ENCODE measurements around the gene SCLT1.

SCLT1 gene

GRCh38 chr4:128974136-128974581, 119.2 kb downstream of the SCLT1 start:
- H3K4me3 Mint-ChIP-seq, result no peak overlapping the region
- no peaks in the 10 kb centered on the region for H3K9me3 Mint-ChIP-seq
- ATAC-seq (replicated peaks), result no peak
- H3K27me3 Mint-ChIP-seq, result no peaks in the 10 kb centered on the region
- no peaks in the 10 kb centered on the region for H3K4me1 Mint-ChIP-seq (ENCODE audit: low read depth in 2 of 2)
- no peak overlapping the region for H3K27ac Mint-ChIP-seq
- DNase-seq, result no peak
- H3K36me3 Mint-ChIP-seq (ENCODE audit: insufficient read depth), result peaks cover 1% of the 10 kb centered on the region

- Mint-ChIP-seq H3K27me3 (no peaks in the 10 kb centered on the region), H3K36me3 (ENCODE audit: insufficient read depth) (peaks cover 5% of the 10 kb centered on the region), H3K4me1 (ENCODE audit: low read depth in 2 of 2) (no peaks in the 10 kb centered on the region), H3K9me3 (no peaks in the 10 kb centered on the region), H3K4me3 (no peak overlapping the region), H3K27ac (no peak overlapping the region)
- ATAC-seq (replicated peaks), result no peak
- no peak for DNase-seq
These were observed 120.0 kb downstream of the SCLT1 start for GRCh38 chr4:128973384-128973783.

- no peak overlapping the region for H3K4me3 Mint-ChIP-seq
- ATAC-seq (replicated peaks), result peak; percentile 32
These were observed 131.9 kb downstream of the SCLT1 start for GRCh38 chr4:128961405-128961804.

GRCh38 chr4:128958194-128958593, 135.1 kb downstream of the SCLT1 start:
- Mint-ChIP-seq H3K4me3 (no peak overlapping the region), H3K4me1 (ENCODE audit: low read depth in 2 of 2) (peaks cover 7 to 18% of the 10 kb centered on the region in 2 donors), H3K27me3 (no peaks in the 10 kb centered on the region), H3K9me3 (no peaks in the 10 kb centered on the region), H3K27ac (no peak overlapping the region), H3K36me3 (ENCODE audit: insufficient read depth) (peaks cover 4% of the 10 kb centered on the region)
- ATAC-seq (replicated peaks), result no peak
- DNase-seq, result no peak

More at GRCh38 chr4:128961405-128961804, 131.9 kb downstream of the SCLT1 start:
- Mint-ChIP-seq H3K9me3 (no peaks in the 10 kb centered on the region), H3K27me3 (no peaks in the 10 kb centered on the region), H3K4me1 (ENCODE audit: low read depth in 2 of 2) (peaks cover 7 to 18% of the 10 kb centered on the region in 2 donors), H3K36me3 (ENCODE audit: insufficient read depth) (peaks cover 4% of the 10 kb centered on the region), H3K27ac (peak overlapping the region in 1 of 2 donors; percentile 14)
- no peak for DNase-seq

- Mint-ChIP-seq H3K9me3 (no peaks in the 10 kb centered on the region), H3K4me3 (no peak overlapping the region), H3K27ac (no peak overlapping the region), H3K36me3 (ENCODE audit: insufficient read depth) (peaks cover 4% of the 10 kb centered on the region), H3K4me1 (ENCODE audit: low read depth in 2 of 2) (peaks cover 5 to 15% of the 10 kb centered on the region in 2 donors), H3K27me3 (no peaks in the 10 kb centered on the region)
- no peak for ATAC-seq (replicated peaks)
- no peak for DNase-seq
These were observed 135.9 kb downstream of the SCLT1 start for GRCh38 chr4:128957459-128957858.

- H3K36me3 Mint-ChIP-seq (ENCODE audit: insufficient read depth), result peaks cover 4% of the 10 kb centered on the region
- no peak overlapping the region for H3K27ac Mint-ChIP-seq
- H3K4me3 Mint-ChIP-seq, result no peak overlapping the region
- H3K9me3 Mint-ChIP-seq, result no peaks in the 10 kb centered on the region
- no peaks in the 10 kb centered on the region for H3K4me1 Mint-ChIP-seq (ENCODE audit: low read depth in 2 of 2)
- H3K27me3 Mint-ChIP-seq, result no peaks in the 10 kb centered on the region
- ATAC-seq (replicated peaks), result no peak
- DNase-seq, result no peak
These were observed 137.6 kb downstream of the SCLT1 start for GRCh38 chr4:128955751-128956150.

- H3K27me3 Mint-ChIP-seq, result no peaks in the 10 kb centered on the region
- no peak for ATAC-seq (replicated peaks)
- no peak for DNase-seq
- peaks cover 4% of the 10 kb centered on the region for H3K36me3 Mint-ChIP-seq (ENCODE audit: insufficient read depth)
- H3K4me3 Mint-ChIP-seq, result no peak overlapping the region
- H3K27ac Mint-ChIP-seq, result no peak overlapping the region
- H3K4me1 Mint-ChIP-seq (ENCODE audit: low read depth in 2 of 2), result no peaks in the 10 kb centered on the region
- H3K9me3 Mint-ChIP-seq, result no peaks in the 10 kb centered on the region
These were observed 138.4 kb downstream of the SCLT1 start for GRCh38 chr4:128954941-128955340.

GRCh38 chr4:128951316-128951715, 142.0 kb downstream of the SCLT1 start:
- Mint-ChIP-seq H3K9me3 (no peaks in the 10 kb centered on the region), H3K4me1 (ENCODE audit: low read depth in 2 of 2) (no peaks in the 10 kb centered on the region)

GRCh38 chr4:128950796-128951195, 142.5 kb downstream of the SCLT1 start:
- no peak for ATAC-seq (replicated peaks)
- peaks cover 3% of the 10 kb centered on the region for H3K36me3 Mint-ChIP-seq (ENCODE audit: insufficient read depth)
- no peak overlapping the region for H3K27ac Mint-ChIP-seq
- no peak for DNase-seq
- no peaks in the 10 kb centered on the region for H3K9me3 Mint-ChIP-seq
- H3K4me3 Mint-ChIP-seq, result no peak overlapping the region
- no peaks in the 10 kb centered on the region for H3K4me1 Mint-ChIP-seq (ENCODE audit: low read depth in 2 of 2)
- H3K27me3 Mint-ChIP-seq, result no peaks in the 10 kb centered on the region

More at GRCh38 chr4:128951316-128951715, 142.0 kb downstream of the SCLT1 start:
- peaks cover 3% of the 10 kb centered on the region for H3K36me3 Mint-ChIP-seq (ENCODE audit: insufficient read depth)
- no peak overlapping the region for H3K4me3 Mint-ChIP-seq
- ATAC-seq (replicated peaks) (no peak), DNase-seq (no peak)
- H3K27ac Mint-ChIP-seq, result no peak overlapping the region
- no peaks in the 10 kb centered on the region for H3K27me3 Mint-ChIP-seq

GRCh38 chr4:128946916-128947315, 146.4 kb downstream of the SCLT1 start:
- H3K27ac Mint-ChIP-seq, result no peak overlapping the region
- H3K4me3 Mint-ChIP-seq, result no peak overlapping the region
- no peaks in the 10 kb centered on the region for H3K27me3 Mint-ChIP-seq
- ATAC-seq (replicated peaks) (no peak), DNase-seq (no peak)
- H3K36me3 Mint-ChIP-seq (ENCODE audit: insufficient read depth), result peaks cover 3% of the 10 kb centered on the region
- H3K4me1 Mint-ChIP-seq (ENCODE audit: low read depth in 2 of 2), result no peaks in the 10 kb centered on the region
- no peaks in the 10 kb centered on the region for H3K9me3 Mint-ChIP-seq

GRCh38 chr4:128942607-128943006, 150.7 kb downstream of the SCLT1 start:
- ATAC-seq (replicated peaks), result no peak
- peaks cover 4% of the 10 kb centered on the region for H3K36me3 Mint-ChIP-seq (ENCODE audit: insufficient read depth)
- no peaks in the 10 kb centered on the region for H3K9me3 Mint-ChIP-seq
- H3K4me1 Mint-ChIP-seq (ENCODE audit: low read depth in 2 of 2), result no peaks in the 10 kb centered on the region
- DNase-seq, result no peak
- H3K4me3 Mint-ChIP-seq, result no peak overlapping the region
- no peak overlapping the region for H3K27ac Mint-ChIP-seq
- H3K27me3 Mint-ChIP-seq, result no peaks in the 10 kb centered on the region

- peaks cover 4% of the 10 kb centered on the region for H3K36me3 Mint-ChIP-seq (ENCODE audit: insufficient read depth)
- no peaks in the 10 kb centered on the region for H3K4me1 Mint-ChIP-seq (ENCODE audit: low read depth in 2 of 2)
- H3K27me3 Mint-ChIP-seq, result no peaks in the 10 kb centered on the region
- DNase-seq (no peak), ATAC-seq (replicated peaks) (no peak)
- H3K27ac Mint-ChIP-seq, result no peak overlapping the region
- no peak overlapping the region for H3K4me3 Mint-ChIP-seq
- H3K9me3 Mint-ChIP-seq, result no peaks in the 10 kb centered on the region
These were observed 152.4 kb downstream of the SCLT1 start for GRCh38 chr4:128940971-128941370.

- Mint-ChIP-seq H3K4me3 (no peak overlapping the region), H3K9me3 (no peaks in the 10 kb centered on the region), H3K27ac (no peak overlapping the region), H3K4me1 (ENCODE audit: low read depth in 2 of 2) (no peaks in the 10 kb centered on the region), H3K36me3 (ENCODE audit: insufficient read depth) (no peaks in the 10 kb centered on the region), H3K27me3 (no peaks in the 10 kb centered on the region)
- ATAC-seq (replicated peaks), result no peak
- DNase-seq, result no peak
These were observed 163.3 kb downstream of the SCLT1 start for GRCh38 chr4:128930051-128930450.

- no peaks in the 10 kb centered on the region for H3K9me3 Mint-ChIP-seq
- no peaks in the 10 kb centered on the region for H3K36me3 Mint-ChIP-seq (ENCODE audit: insufficient read depth)
- no peak overlapping the region for H3K4me3 Mint-ChIP-seq
- H3K27me3 Mint-ChIP-seq, result no peaks in the 10 kb centered on the region
- peaks cover 0 to 6% of the 10 kb centered on the region in 2 donors for H3K4me1 Mint-ChIP-seq (ENCODE audit: low read depth in 2 of 2)
- H3K27ac Mint-ChIP-seq, result no peak overlapping the region
- DNase-seq (no peak), ATAC-seq (replicated peaks) (no peak)
These were observed 168.4 kb downstream of the SCLT1 start for GRCh38 chr4:128924951-128925350.

GRCh38 chr4:128921954-128922353, 171.4 kb downstream of the SCLT1 start:
- H3K27me3 Mint-ChIP-seq, result no peaks in the 10 kb centered on the region
- no peak for ATAC-seq (replicated peaks)
- H3K36me3 Mint-ChIP-seq (ENCODE audit: insufficient read depth), result no peaks in the 10 kb centered on the region
- H3K27ac Mint-ChIP-seq, result no peak overlapping the region
- H3K4me1 Mint-ChIP-seq (ENCODE audit: low read depth in 2 of 2), result peaks cover 20 to 31% of the 10 kb centered on the region in 2 donors
- H3K9me3 Mint-ChIP-seq, result no peaks in the 10 kb centered on the region
- H3K4me3 Mint-ChIP-seq, result no peak overlapping the region
- no peak for DNase-seq
